Endodermal cell (in vitro differentiated cells): ENCODE data around the gene HNRNPUL1. TPM values are rescaled to one million over a fixed set of nuclear protein-coding genes. Genes with fewer than 3 reads are reported as not detected.

Experiments used
- DNase-seq: peaks from one replicate; pipeline ENCODE4 v3.0.0-alpha.2; 2017
- H3K27ac ChIP-seq: 2 replicates; pipeline ENCODE4 v1.5.1; 2013; ENCODE audit warnings: mild to moderate bottlenecking, low read depth, low read length, moderate library complexity
- H3K27me3 ChIP-seq: 2 replicates; pipeline ENCODE4 v1.6.1; 2013; ENCODE audit warnings: mild to moderate bottlenecking, low read length, moderate library complexity; ENCODE audit not compliant: insufficient read depth, control insufficient read depth, poor library complexity, severe bottlenecking
- H3K36me3 ChIP-seq: 2 replicates; pipeline ENCODE4 v1.7.0; 2013; ENCODE audit warnings: mild to moderate bottlenecking, low read length, moderate library complexity; ENCODE audit not compliant: control insufficient read depth, insufficient read depth
- H3K4me1 ChIP-seq: one replicate; pipeline ENCODE4 v1.7.0; 2013; ENCODE audit warnings: low read length; ENCODE audit not compliant: control insufficient read depth, insufficient read depth
- H3K4me3 ChIP-seq: 2 replicates; pipeline ENCODE4 v1.5.1; 2013; ENCODE audit warnings: mild to moderate bottlenecking, low read length, moderate library complexity
- H3K9ac ChIP-seq: 2 replicates; pipeline ENCODE4 v1.6.1; 2013; ENCODE audit warnings: mild to moderate bottlenecking, low read length, moderate library complexity; ENCODE audit not compliant: poor library complexity, severe bottlenecking; ENCODE audit errors: extremely low read depth
- H3K9me3 ChIP-seq: 2 replicates; pipeline ENCODE4 v1.6.1; 2013; ENCODE audit warnings: mild to moderate bottlenecking, low read length, moderate library complexity; ENCODE audit not compliant: control insufficient read depth
- H3K27ac Mint-ChIP-seq: 2 replicates; pipeline ENCODE4 v1.8.0; 2020; ENCODE audit warnings: mixed read lengths
- H3K27me3 Mint-ChIP-seq: 2 replicates; pipeline ENCODE4 v1.8.0; 2021; ENCODE audit warnings: mild to moderate bottlenecking, mixed read lengths; ENCODE audit not compliant: insufficient read depth
- H3K36me3 Mint-ChIP-seq: 2 replicates; pipeline ENCODE4 v1.8.0; 2020; ENCODE audit warnings: low read depth, mixed read lengths
- H3K4me1 Mint-ChIP-seq: 2 replicates; pipeline ENCODE4 v1.8.0; 2020; ENCODE audit warnings: mixed read lengths
- H3K4me3 Mint-ChIP-seq: 2 replicates; pipeline ENCODE4 v1.8.0; 2020; ENCODE audit warnings: mild to moderate bottlenecking, moderate library complexity, mixed read lengths
- H3K9me3 Mint-ChIP-seq: 2 replicates; pipeline ENCODE4 v1.8.0; 2020; ENCODE audit warnings: mild to moderate bottlenecking, mixed read lengths
- WGBS, 2 experiments: methylation state at CpG; one replicate each; pipeline versions ENCODE4 v1.1.5 to v1.1.7; 2013; ENCODE audit warnings: missing lambda C conversion rate in 2 of 2, mixed read lengths in 1 of 2; ENCODE audit not compliant: insufficient coverage in 1 of 2, insufficient read length in 1 of 2; 5-methylcytosine and 5-hydroxymethylcytosine counted together
- total RNA-seq, 2 donors: library from RNA; stranded (reverse); fragmentation: NEBNext Ultra II Directional in 1 of 2; extraction: Animal tissue kit (Norgen Biotek cat#: 25700) in 1 of 2; gene quantifications; 2 replicates in 1 of 2; 3 replicates in 1 of 2; pipeline ENCODE4 v1.2.1, GENCODE V29; 2021
- TF ChIP-seq, protein P1 (sequence below): fragments of 200-600 bp; sonication (generic); conservative IDR thresholded peaks from 2 replicates; pipeline ENCODE4 v1.5.0; 2021; ENCODE audit warnings: antibody characterized with exemption, mild to moderate bottlenecking

HNRNPUL1 gene
- total RNA-seq, 2 donors from 2014 or later: 211 to 225 TPM

DNA sequence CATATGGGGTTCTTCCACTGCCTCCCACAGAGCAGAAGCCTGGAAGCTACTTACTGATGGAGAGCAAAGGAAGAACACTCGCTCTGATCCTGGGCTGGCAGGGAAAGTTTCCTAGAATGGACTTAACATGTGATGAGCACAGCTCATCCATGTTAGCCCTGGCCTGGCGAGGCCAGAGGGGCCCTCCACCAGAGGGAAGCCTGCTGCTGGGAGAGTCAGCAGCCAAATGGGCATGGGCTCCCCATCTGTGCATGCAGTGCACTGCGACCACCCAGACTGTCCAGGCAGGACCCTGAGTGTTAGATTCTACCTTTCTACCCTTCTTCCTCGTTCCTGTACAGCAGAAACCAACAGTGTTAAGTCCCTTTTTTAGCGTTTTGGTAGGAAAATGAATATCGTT is 8.9 kb downstream of the HNRNPUL1 start:
- no peak for DNase-seq
- H3K9me3 Mint-ChIP-seq: no peaks in the 10 kb centered on the region
- H3K4me1 Mint-ChIP-seq: no peaks in the 10 kb centered on the region
- peaks cover 98% of the 10 kb centered on the region for H3K36me3 ChIP-seq
- no peak overlapping the region for H3K9ac ChIP-seq
- H3K27me3 Mint-ChIP-seq: no peaks in the 10 kb centered on the region
- H3K4me1 ChIP-seq: no peaks in the 10 kb centered on the region
- no peak overlapping the region for H3K27ac ChIP-seq
- H3K27ac Mint-ChIP-seq: no peak overlapping the region
- peaks cover 87% of the 10 kb centered on the region for H3K36me3 Mint-ChIP-seq
- H3K27me3 ChIP-seq: no peaks in the 10 kb centered on the region
- TF ChIP-seq, protein P1, sequence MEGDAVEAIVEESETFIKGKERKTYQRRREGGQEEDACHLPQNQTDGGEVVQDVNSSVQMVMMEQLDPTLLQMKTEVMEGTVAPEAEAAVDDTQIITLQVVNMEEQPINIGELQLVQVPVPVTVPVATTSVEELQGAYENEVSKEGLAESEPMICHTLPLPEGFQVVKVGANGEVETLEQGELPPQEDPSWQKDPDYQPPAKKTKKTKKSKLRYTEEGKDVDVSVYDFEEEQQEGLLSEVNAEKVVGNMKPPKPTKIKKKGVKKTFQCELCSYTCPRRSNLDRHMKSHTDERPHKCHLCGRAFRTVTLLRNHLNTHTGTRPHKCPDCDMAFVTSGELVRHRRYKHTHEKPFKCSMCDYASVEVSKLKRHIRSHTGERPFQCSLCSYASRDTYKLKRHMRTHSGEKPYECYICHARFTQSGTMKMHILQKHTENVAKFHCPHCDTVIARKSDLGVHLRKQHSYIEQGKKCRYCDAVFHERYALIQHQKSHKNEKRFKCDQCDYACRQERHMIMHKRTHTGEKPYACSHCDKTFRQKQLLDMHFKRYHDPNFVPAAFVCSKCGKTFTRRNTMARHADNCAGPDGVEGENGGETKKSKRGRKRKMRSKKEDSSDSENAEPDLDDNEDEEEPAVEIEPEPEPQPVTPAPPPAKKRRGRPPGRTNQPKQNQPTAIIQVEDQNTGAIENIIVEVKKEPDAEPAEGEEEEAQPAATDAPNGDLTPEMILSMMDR: no peak
- H3K4me3 Mint-ChIP-seq: no peak overlapping the region
- H3K9me3 ChIP-seq: no peaks in the 10 kb centered on the region
- no peak overlapping the region for H3K4me3 ChIP-seq
- 96% methylated on average over 4 to 6 of the region's 6 CpGs for WGBS, 2 experiments

DNA sequence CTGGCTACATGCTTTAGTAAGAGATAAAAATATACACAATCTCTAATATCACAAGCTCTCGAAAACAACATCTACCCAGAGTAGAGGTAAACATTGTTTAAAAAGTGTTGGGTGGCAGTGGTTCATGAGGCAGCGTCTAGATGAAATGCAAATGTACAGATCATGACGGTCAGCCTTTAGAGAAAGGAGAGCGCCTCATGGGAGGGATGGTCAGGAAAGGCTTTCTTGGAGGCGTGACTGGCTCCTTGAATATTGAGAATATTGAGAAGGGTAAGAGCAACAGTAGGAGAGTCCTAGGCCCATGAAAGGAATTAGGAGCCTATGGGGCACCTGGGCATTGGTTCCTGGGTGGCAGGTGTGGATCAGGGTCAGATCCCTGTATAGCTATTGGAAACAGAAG is 10.6 kb downstream of the HNRNPUL1 start:
- Histone ChIP-seq H3K9ac (no peak overlapping the region), H3K9me3 (no peaks in the 10 kb centered on the region), H3K27me3 (no peaks in the 10 kb centered on the region), H3K27ac (no peak overlapping the region), H3K4me3 (no peak overlapping the region), H3K36me3 (peaks cover 98% of the 10 kb centered on the region), H3K4me1 (no peaks in the 10 kb centered on the region)
- TF ChIP-seq, protein P1: no peak
- H3K4me3 Mint-ChIP-seq: no peak overlapping the region
- no peaks in the 10 kb centered on the region for H3K9me3 Mint-ChIP-seq
- WGBS, 2 experiments: 93 to 97% methylated on average over 5 of the region's 5 CpGs
- no peaks in the 10 kb centered on the region for H3K27me3 Mint-ChIP-seq
- H3K4me1 Mint-ChIP-seq: no peaks in the 10 kb centered on the region
- H3K27ac Mint-ChIP-seq: no peak overlapping the region
- H3K36me3 Mint-ChIP-seq: peaks cover 87% of the 10 kb centered on the region
- DNase-seq: no peak

DNA sequence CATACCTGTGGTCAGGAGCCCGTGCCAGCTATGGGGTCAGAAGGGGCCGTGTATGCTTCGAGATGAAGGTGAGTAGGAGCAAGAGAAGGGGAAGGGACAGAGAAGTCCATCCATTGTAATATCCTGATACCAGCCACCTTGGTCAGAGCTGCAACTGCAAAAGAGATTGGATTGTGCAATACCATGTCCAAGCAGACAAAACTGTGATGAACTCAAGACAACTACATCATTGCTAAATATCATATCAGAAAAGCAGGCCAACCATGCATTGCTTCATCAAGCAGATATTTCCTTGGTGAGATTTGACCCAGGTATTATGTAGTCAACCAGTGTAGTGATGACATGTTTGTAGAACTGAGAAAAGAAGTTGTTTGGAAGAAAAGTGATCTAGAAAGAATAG is 12.1 kb downstream of the HNRNPUL1 start:
- no peak overlapping the region for H3K9ac ChIP-seq
- no peak overlapping the region for H3K4me3 Mint-ChIP-seq
- no peaks in the 10 kb centered on the region for H3K27me3 Mint-ChIP-seq
- no peaks in the 10 kb centered on the region for H3K4me1 ChIP-seq
- DNase-seq: no peak
- H3K27ac ChIP-seq: no peak overlapping the region
- TF ChIP-seq, protein P1: no peak
- 98 to 100% methylated on average over 3 of the region's 3 CpGs for WGBS, 2 experiments
- no peaks in the 10 kb centered on the region for H3K9me3 ChIP-seq
- H3K9me3 Mint-ChIP-seq: no peaks in the 10 kb centered on the region
- H3K27ac Mint-ChIP-seq: no peak overlapping the region
- H3K4me3 ChIP-seq: no peak overlapping the region
- H3K27me3 ChIP-seq: no peaks in the 10 kb centered on the region
- H3K36me3 ChIP-seq: peaks cover 98% of the 10 kb centered on the region
- H3K4me1 Mint-ChIP-seq: no peaks in the 10 kb centered on the region
- peaks cover 93% of the 10 kb centered on the region for H3K36me3 Mint-ChIP-seq
